IMR-90 (cell line): ENCODE measurements around the gene TRAPPC8. TPM values are rescaled to one million over a fixed set of nuclear protein-coding genes. Genes with fewer than 3 reads are reported as not detected.

Source experiments
- ATAC-seq: fragments of 200-7000 bp; cut with Tn5 transposase; 2 replicates; pipeline ENCODE4 v1.9.1; 2020; ENCODE audit warnings: low read depth, mild to moderate bottlenecking, moderate library complexity
- BruUV-seq: library from RNA; stranded (reverse); fragments of 400-500 nt; replicated peaks from 2 replicates; lab custom pipeline; 2021; lab: Mats Ljungman, UMichigan
- CTCF ChIA-PET: fragments of 300-600 bp; formaldehyde crosslinking; extraction: SDS; loops from one replicate; lab custom pipeline; 2021; ENCODE audit warnings: antibody characterized with exemption; lab: Yijun Ruan, JAX
- POLR2A ChIA-PET: fragments of 300-600 bp; sonication (Branson Sonifier 250); formaldehyde crosslinking; loops from one replicate; lab custom pipeline; 2022; ENCODE audit warnings: antibody characterized with exemption; ENCODE audit not compliant: unreplicated experiment; lab: Charles Lee
- DNase-seq: peaks from one replicate; pipeline ENCODE4 v3.0.0; 2013
- H2AFZ ChIP-seq: replicated peaks from 2 replicates; pipeline ENCODE3; 2013; ENCODE audit warnings: low read length, mild to moderate bottlenecking; ENCODE audit not compliant: poor library complexity
- H2AK5ac ChIP-seq: 2 replicates; pipeline ENCODE4 v1.6.1; 2013; ENCODE audit warnings: low read depth, low read length, inconsistent platforms
- H2AK9ac ChIP-seq: replicated peaks from 2 replicates; pipeline ENCODE3; 2013; ENCODE audit warnings: mild to moderate bottlenecking, low read depth, low read length, moderate library complexity; ENCODE audit not compliant: poor library complexity
- H2BK120ac ChIP-seq: 2 replicates; pipeline ENCODE4 v1.6.1; 2013; ENCODE audit warnings: low read depth, low read length, inconsistent platforms
- H2BK15ac ChIP-seq: 3 replicates; pipeline ENCODE4 v1.6.1; 2013; ENCODE audit warnings: low read depth, low read length, inconsistent platforms
- H2BK20ac ChIP-seq: 2 replicates; pipeline ENCODE4 v1.6.1; 2013; ENCODE audit warnings: low read depth, mild to moderate bottlenecking, inconsistent platforms, low read length, moderate library complexity
- H2BK5ac ChIP-seq: 2 replicates; pipeline ENCODE4 v1.6.1; 2013; ENCODE audit warnings: mild to moderate bottlenecking, low read depth, low read length, inconsistent platforms; ENCODE audit not compliant: poor library complexity, severe bottlenecking
- H3K14ac ChIP-seq: replicated peaks from 2 replicates; pipeline ENCODE4 v1.6.1; 2013; ENCODE audit warnings: low read depth, low read length, inconsistent platforms
- H3K18ac ChIP-seq: 2 replicates; pipeline ENCODE4 v1.6.1; 2013; ENCODE audit warnings: low read depth, low read length, control low read depth
- H3K23ac ChIP-seq: 2 replicates; pipeline ENCODE4 v1.6.1; 2013; ENCODE audit warnings: low read depth, low read length, inconsistent platforms
- H3K27ac ChIP-seq: 2 replicates; pipeline ENCODE4 v1.5.1; 2013; ENCODE audit warnings: mild to moderate bottlenecking, control low read depth, low read length; ENCODE audit not compliant: insufficient read depth
- H3K27me3 ChIP-seq: 2 replicates; pipeline ENCODE4 v1.6.1; 2013; ENCODE audit warnings: low read length; ENCODE audit not compliant: control insufficient read depth, insufficient read depth
- H3K36me3 ChIP-seq: 2 replicates; pipeline ENCODE4 v1.6.1; 2013; ENCODE audit warnings: low read length, mixed read lengths; ENCODE audit not compliant: control insufficient read depth, insufficient read depth
- H3K4ac ChIP-seq: 2 replicates; pipeline ENCODE4 v1.6.1; 2013; ENCODE audit warnings: low read depth, low read length, inconsistent platforms
- H3K4me1 ChIP-seq: 2 replicates; pipeline ENCODE4 v1.6.1; 2013; ENCODE audit warnings: low read length, mixed read lengths; ENCODE audit not compliant: control insufficient read depth, insufficient read depth
- H3K4me2 ChIP-seq: 2 replicates; pipeline ENCODE4 v1.6.1; 2013; ENCODE audit warnings: low read depth, mild to moderate bottlenecking, control low read depth, low read length, moderate library complexity
- H3K4me3 ChIP-seq: 2 replicates; pipeline ENCODE4 v1.5.1; 2013; ENCODE audit warnings: low read depth, mild to moderate bottlenecking, control low read depth, low read length, moderate library complexity; ENCODE audit not compliant: insufficient read depth
- H3K56ac ChIP-seq: 2 replicates; pipeline ENCODE4 v1.6.1; 2013; ENCODE audit warnings: low read length, inconsistent platforms; ENCODE audit not compliant: insufficient read depth; ENCODE audit errors: extremely low read depth
- H3K79me1 ChIP-seq, 2 experiments: 2 replicates each; pipeline ENCODE4 v1.6.1; 2013; ENCODE audit warnings: low read length in 2 of 2, inconsistent platforms in 1 of 2, low read depth in 1 of 2
- H3K9ac ChIP-seq: 2 replicates; pipeline ENCODE4 v1.6.1; 2013; ENCODE audit warnings: low read depth, low read length, control low read depth
- H3K9me1 ChIP-seq: 2 replicates; pipeline ENCODE4 v1.6.1; 2013; ENCODE audit warnings: low read length, inconsistent platforms; ENCODE audit not compliant: insufficient read depth
- H3K9me3 ChIP-seq: 2 replicates; pipeline ENCODE4 v1.6.1; 2013; ENCODE audit warnings: low read length; ENCODE audit not compliant: control insufficient read depth, insufficient read depth
- H4K20me1 ChIP-seq: 2 replicates; pipeline ENCODE4 v1.6.1; 2013; ENCODE audit warnings: low read length, inconsistent platforms; ENCODE audit not compliant: insufficient read depth
- H4K5ac ChIP-seq: 2 replicates; pipeline ENCODE4 v1.6.1; 2013; ENCODE audit warnings: mild to moderate bottlenecking, low read depth, low read length, control low read depth
- H4K8ac ChIP-seq, 2 experiments: 2 replicates each; pipeline ENCODE4 v1.6.1; 2013; ENCODE audit warnings: low read depth in 2 of 2, low read length in 2 of 2, control low read depth in 1 of 2, inconsistent platforms in 1 of 2
- H4K91ac ChIP-seq: 2 replicates; pipeline ENCODE4 v1.6.1; 2013; ENCODE audit warnings: low read depth, low read length, inconsistent platforms; ENCODE audit not compliant: insufficient read depth
- BHLHE40 ChIP-seq: fragments of 150-350 bp; IDR thresholded peaks from 2 replicates; pipeline ENCODE4 v1.6.1; 2016; ENCODE audit warnings: mild to moderate bottlenecking, low read depth, low read length
- CEBPB ChIP-seq: IDR thresholded peaks from 2 replicates; pipeline ENCODE4 v1.6.1; 2012; ENCODE audit warnings: low read depth, low read length, improper control_type of control experiment
- CHD1 ChIP-seq: IDR thresholded peaks from 2 replicates; pipeline ENCODE4 v1.6.1; 2012; ENCODE audit warnings: low read depth, low read length, improper control_type of control experiment
- FOS ChIP-seq: fragments of 150-350 bp; IDR thresholded peaks from 2 replicates; pipeline ENCODE4 v1.6.1; 2016; ENCODE audit warnings: low read depth, low read length
- MAFK ChIP-seq: IDR thresholded peaks from 2 replicates; pipeline ENCODE4 v1.6.1; 2012; ENCODE audit warnings: low read depth, low read length, improper control_type of control experiment
- MAZ ChIP-seq: IDR thresholded peaks from 2 replicates; pipeline ENCODE4 v1.6.1; 2012; ENCODE audit warnings: low read depth, mild to moderate bottlenecking, low read length, improper control_type of control experiment, moderate library complexity, borderline replicate concordance
- MXI1 ChIP-seq: IDR thresholded peaks from 2 replicates; pipeline ENCODE4 v1.6.1; 2012; ENCODE audit warnings: low read depth, mild to moderate bottlenecking, low read length, moderate library complexity, borderline replicate concordance
- NFE2L2 ChIP-seq: fragments of 150-350 bp; IDR thresholded peaks from 2 replicates; pipeline ENCODE4 v1.6.1; 2016; ENCODE audit warnings: low read depth, mild to moderate bottlenecking, low read length
- POLR2A ChIP-seq: IDR thresholded peaks from 2 replicates; pipeline ENCODE4 v1.6.1; 2012; ENCODE audit warnings: mild to moderate bottlenecking, low read depth, low read length
- RAD21 ChIP-seq: IDR thresholded peaks from 2 replicates; pipeline ENCODE4 v1.6.1; 2012; ENCODE audit warnings: low read length, improper control_type of control experiment
- RCOR1 ChIP-seq: IDR thresholded peaks from 2 replicates; pipeline ENCODE4 v1.6.1; 2012; ENCODE audit warnings: mild to moderate bottlenecking, low read length, improper control_type of control experiment; ENCODE audit not compliant: insufficient replicate concordance
- RFX5 ChIP-seq: IDR thresholded peaks from 2 replicates; pipeline ENCODE4 v1.8.0; 2012; ENCODE audit warnings: low read depth, mild to moderate bottlenecking, low read length, moderate library complexity
- SMC3 ChIP-seq: fragments of 150-350 bp; IDR thresholded peaks from 2 replicates; pipeline ENCODE4 v1.6.1; 2016; ENCODE audit warnings: low read depth, mild to moderate bottlenecking, antibody characterized with exemption, low read length, moderate library complexity
- WGBS, 2 experiments: methylation state at CpG; one replicate each; pipeline versions ENCODE4 v1.1.5 to v1.1.7; 2013; ENCODE audit warnings: missing lambda C conversion rate in 2 of 2; ENCODE audit not compliant: insufficient read length in 1 of 2; ENCODE audit errors: extremely low coverage in 2 of 2; 5-methylcytosine and 5-hydroxymethylcytosine counted together
- dilution Hi-C: fragments of 300-500 bp; cut with HindIII; formaldehyde crosslinking; loops from one replicate; pipeline ENCODE4 v1.14.3; 2018; ENCODE audit warnings: low sequenced_read_pairs; ENCODE audit not compliant: unreplicated experiment
- in situ Hi-C: fragments of 300-500 bp; cut with MboI; formaldehyde crosslinking; loops from 3 replicates; pipeline ENCODE4 v1.14.3; 2019; ENCODE audit warnings: low sequenced_read_pairs, inconsistent platforms, mixed read lengths
- intact Hi-C: fragments of 100-400 bp; cut with micrococcal nuclease; formaldehyde crosslinking; loops from 2 replicates; pipeline ENCODE4 v1.10.0; 2022
- polyA plus RNA-seq, 3 experiments: library from polyadenylated mRNA; depleted of rRNA; stranded (reverse); fragments of >200 nt; gene quantifications; 2 replicates each; pipeline ENCODE4 v1.2.3, GENCODE V29; 2012; ENCODE audit warnings: low replicate concordance in 1 of 3
- total RNA-seq: library from RNA; depleted of rRNA; stranded (reverse); fragments of >200 nt; gene quantifications from 2 replicates; pipeline ENCODE4 v1.2.3, GENCODE V29; 2012
- TF ChIP-seq, protein P1 (sequence below): fragments of 150-350 bp; IDR thresholded peaks from 2 replicates; pipeline ENCODE4 v1.6.1; 2017; ENCODE audit warnings: mild to moderate bottlenecking, antibody characterized with exemption, low read length, low read depth
- TF ChIP-seq, protein P2 (sequence below): fragments of 150-350 bp; IDR thresholded peaks from 2 replicates; pipeline ENCODE4 v1.6.1; 2016; ENCODE audit warnings: low read depth, mild to moderate bottlenecking, low read length, moderate library complexity, borderline replicate concordance
- TF ChIP-seq, protein P3 (sequence below): conservative IDR thresholded peaks from 2 replicates; pipeline ENCODE4 v1.5.1; 2012; ENCODE audit warnings: mild to moderate bottlenecking, low read depth, low read length, improper control_type of control experiment

Gene TRAPPC8
- total and polyA plus RNA-seq, 2 of the 4 experiments (the other 2 are of a cell fraction): 21.8 to 54.3 TPM

DNA sequence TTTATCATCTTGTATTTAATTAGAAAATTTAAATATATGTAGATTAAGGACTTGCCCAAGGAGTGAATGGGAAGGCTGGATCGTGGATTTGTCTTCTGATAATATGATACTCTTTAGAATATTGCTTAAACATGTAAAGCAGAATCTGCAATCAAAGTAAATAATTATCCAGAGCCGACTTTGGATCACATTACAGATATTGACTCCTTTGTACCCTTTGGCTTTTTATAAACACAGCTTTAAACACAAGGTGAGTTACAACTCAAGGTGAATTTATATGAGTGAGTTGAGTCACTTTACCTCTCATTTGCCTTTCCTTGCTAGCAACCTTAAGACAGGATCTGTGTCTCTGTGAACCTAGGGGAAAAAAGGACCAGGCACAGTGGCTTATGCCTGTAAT, 144.5 kb downstream of the TRAPPC8 start:
- Histone ChIP-seq H3K4me3 (no peak overlapping the region), H2BK15ac (no peak overlapping the region), H3K4me2 (no peak overlapping the region), H3K27ac (no peak overlapping the region), H2BK20ac (no peak overlapping the region), H3K4me1 (no peaks in the 10 kb centered on the region), H4K5ac (no peak overlapping the region), H3K9ac (no peak overlapping the region), H3K9me3 (no peaks in the 10 kb centered on the region), H2BK120ac (no peak overlapping the region), H3K27me3 (no peaks in the 10 kb centered on the region), H3K18ac (no peak overlapping the region), H3K56ac (no peak overlapping the region), H2AFZ (no peak overlapping the region), H2BK5ac (no peak overlapping the region), H4K8ac (no peak overlapping the region), H3K14ac (no peak overlapping the region), H3K36me3 (no peaks in the 10 kb centered on the region), H3K9me1 (no peaks in the 10 kb centered on the region), H4K91ac (no peak overlapping the region), H3K23ac (no peak overlapping the region), H2AK9ac (no peak overlapping the region), H2AK5ac (no peak overlapping the region), H3K79me1 (no peaks in the 10 kb centered on the region), H3K4ac (no peak overlapping the region), H4K20me1 (no peaks in the 10 kb centered on the region)
- WGBS, 2 experiments: no CpG with 5 or more reads among the region's 2 CpGs
- BruUV-seq: no TSS peak
- dilution Hi-C loops: no loop called here
- DNase-seq: no peak
- POLR2A ChIA-PET: no interaction called here
- ATAC-seq: no peak
- in situ Hi-C loops: no loop called here
- TF ChIP-seq, protein P1, sequence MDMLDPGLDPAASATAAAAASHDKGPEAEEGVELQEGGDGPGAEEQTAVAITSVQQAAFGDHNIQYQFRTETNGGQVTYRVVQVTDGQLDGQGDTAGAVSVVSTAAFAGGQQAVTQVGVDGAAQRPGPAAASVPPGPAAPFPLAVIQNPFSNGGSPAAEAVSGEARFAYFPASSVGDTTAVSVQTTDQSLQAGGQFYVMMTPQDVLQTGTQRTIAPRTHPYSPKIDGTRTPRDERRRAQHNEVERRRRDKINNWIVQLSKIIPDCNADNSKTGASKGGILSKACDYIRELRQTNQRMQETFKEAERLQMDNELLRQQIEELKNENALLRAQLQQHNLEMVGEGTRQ: no peak
- TF ChIP-seq FOS (no peak), NFE2L2 (no peak), MAFK (no peak), MXI1 (no peak), BHLHE40 (no peak), RFX5 (no peak), CHD1 (no peak), SMC3 (no peak), RAD21 (no peak), RCOR1 (no peak), MAZ (no peak), CEBPB (no peak), POLR2A (no peak)
- TF ChIP-seq, protein P2, sequence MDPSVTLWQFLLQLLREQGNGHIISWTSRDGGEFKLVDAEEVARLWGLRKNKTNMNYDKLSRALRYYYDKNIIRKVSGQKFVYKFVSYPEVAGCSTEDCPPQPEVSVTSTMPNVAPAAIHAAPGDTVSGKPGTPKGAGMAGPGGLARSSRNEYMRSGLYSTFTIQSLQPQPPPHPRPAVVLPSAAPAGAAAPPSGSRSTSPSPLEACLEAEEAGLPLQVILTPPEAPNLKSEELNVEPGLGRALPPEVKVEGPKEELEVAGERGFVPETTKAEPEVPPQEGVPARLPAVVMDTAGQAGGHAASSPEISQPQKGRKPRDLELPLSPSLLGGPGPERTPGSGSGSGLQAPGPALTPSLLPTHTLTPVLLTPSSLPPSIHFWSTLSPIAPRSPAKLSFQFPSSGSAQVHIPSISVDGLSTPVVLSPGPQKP: no peak
- TF ChIP-seq, protein P3, sequence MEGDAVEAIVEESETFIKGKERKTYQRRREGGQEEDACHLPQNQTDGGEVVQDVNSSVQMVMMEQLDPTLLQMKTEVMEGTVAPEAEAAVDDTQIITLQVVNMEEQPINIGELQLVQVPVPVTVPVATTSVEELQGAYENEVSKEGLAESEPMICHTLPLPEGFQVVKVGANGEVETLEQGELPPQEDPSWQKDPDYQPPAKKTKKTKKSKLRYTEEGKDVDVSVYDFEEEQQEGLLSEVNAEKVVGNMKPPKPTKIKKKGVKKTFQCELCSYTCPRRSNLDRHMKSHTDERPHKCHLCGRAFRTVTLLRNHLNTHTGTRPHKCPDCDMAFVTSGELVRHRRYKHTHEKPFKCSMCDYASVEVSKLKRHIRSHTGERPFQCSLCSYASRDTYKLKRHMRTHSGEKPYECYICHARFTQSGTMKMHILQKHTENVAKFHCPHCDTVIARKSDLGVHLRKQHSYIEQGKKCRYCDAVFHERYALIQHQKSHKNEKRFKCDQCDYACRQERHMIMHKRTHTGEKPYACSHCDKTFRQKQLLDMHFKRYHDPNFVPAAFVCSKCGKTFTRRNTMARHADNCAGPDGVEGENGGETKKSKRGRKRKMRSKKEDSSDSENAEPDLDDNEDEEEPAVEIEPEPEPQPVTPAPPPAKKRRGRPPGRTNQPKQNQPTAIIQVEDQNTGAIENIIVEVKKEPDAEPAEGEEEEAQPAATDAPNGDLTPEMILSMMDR: no peak
- CTCF ChIA-PET: no interaction called here
- intact Hi-C loops: no loop called here
